ENCODE measurements around the gene ODAD2.
"Not testable (repeated sequence)": the region's sequence is repeated elsewhere in the genome, so short reads cannot be mapped to it uniquely, and the experiment has no call there.

ODAD2 gene, protein sequence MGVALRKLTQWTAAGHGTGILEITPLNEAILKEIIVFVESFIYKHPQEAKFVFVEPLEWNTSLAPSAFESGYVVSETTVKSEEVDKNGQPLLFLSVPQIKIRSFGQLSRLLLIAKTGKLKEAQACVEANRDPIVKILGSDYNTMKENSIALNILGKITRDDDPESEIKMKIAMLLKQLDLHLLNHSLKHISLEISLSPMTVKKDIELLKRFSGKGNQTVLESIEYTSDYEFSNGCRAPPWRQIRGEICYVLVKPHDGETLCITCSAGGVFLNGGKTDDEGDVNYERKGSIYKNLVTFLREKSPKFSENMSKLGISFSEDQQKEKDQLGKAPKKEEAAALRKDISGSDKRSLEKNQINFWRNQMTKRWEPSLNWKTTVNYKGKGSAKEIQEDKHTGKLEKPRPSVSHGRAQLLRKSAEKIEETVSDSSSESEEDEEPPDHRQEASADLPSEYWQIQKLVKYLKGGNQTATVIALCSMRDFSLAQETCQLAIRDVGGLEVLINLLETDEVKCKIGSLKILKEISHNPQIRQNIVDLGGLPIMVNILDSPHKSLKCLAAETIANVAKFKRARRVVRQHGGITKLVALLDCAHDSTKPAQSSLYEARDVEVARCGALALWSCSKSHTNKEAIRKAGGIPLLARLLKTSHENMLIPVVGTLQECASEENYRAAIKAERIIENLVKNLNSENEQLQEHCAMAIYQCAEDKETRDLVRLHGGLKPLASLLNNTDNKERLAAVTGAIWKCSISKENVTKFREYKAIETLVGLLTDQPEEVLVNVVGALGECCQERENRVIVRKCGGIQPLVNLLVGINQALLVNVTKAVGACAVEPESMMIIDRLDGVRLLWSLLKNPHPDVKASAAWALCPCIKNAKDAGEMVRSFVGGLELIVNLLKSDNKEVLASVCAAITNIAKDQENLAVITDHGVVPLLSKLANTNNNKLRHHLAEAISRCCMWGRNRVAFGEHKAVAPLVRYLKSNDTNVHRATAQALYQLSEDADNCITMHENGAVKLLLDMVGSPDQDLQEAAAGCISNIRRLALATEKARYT

DNA sequence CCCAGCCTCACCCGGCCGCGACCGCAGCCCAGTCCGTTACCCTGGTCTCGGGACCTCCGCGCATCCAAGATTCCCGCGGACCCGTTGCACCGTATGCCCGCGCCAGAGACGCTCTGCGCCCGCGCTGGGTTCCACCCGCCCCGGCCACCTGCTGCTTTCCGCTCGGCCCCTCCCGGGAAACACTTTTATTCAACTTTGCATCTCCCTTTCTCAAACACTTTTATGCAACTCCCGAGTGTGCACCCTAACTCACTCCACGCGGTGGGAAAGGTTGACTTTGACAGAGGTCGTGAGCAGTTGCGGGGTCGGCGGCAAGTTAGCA is at the start of gene ODAD2:
ODAD2 (minus strand) TSS at position 126 of the 322 bp plus-strand sequence. CDS start 3,937 bp downstream, outside the sequence.
- DNase-seq = no peak

DNA sequence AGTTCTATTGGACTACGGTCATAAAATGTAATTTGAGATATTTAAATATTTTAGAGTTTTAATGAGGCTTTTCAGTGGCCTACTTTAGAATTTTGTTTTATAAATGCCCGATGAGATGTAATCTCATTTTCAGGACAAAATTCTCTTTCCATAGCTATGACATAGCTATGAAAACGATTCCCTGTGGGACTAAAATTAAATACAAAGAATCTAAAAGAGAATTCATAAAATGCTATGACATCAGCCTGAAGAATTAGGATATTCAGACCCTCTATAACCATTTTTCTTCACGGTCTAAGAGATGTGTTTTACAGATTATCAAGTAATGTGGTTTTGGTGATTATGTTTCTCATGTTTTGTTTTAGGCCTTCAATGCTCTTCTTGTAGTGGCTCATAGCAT is 48.2 kb upstream of the ODAD2 start:
- no peak for DNase-seq

DNA sequence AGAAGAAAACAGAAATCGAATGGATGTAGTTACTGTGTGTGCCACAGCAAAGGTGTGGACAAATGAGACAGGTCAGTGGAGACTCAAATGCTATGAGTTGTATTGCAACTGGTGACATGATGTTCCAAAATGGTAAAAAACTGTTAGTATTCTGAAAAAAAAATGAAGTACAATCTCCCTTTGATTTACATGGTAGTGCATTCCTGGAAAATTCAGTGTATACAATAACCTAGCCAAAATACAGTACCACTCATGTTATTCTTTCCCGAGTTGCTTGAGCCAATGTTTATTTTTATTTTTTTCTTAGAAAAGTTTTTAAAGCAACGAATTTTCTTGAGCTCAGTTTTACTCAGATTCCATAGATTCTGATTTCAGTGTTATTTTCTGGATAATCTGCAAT is 47.7 kb upstream of the ODAD2 start:
- DNase-seq = no peak

DNA sequence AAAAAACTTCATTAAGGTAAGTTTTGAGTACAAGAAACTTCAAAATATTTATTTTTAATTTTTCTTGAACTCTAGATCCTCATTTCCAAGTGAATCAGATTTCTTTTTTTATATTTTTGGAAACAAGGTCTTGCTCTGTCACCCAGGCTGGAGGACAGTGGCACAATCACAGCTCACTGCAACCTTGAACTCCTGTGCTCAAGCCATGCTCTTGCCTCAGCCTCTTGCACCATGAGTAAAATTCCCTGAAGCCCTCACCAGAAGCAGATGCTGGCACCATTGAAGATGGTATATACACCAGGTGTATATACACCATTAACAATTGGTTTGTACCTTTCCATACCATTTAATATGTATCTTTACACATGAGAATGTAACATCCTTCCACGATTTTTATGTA is 45.1 kb upstream of the ODAD2 start:
- DNase-seq = no peak

DNA sequence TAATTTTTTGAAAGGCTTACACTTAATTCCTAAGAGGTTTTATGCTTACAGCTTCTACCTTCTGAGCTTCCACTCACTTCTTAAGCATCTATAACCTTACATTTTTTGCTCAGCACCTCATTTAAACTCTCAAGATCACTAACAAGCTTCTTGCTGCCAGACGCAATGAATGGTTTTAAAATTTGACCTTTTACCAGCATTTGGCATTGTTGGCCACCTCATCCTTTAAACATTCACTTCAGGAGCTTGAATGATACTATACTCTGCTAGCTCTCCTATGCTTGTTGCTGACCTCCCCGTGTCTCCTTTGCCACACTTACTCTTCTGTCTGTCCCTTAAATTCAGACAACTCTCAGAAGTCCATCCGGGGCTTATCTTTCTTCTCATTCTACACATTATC is 37.7 kb upstream of the ODAD2 start:
- no peak for DNase-seq

DNA sequence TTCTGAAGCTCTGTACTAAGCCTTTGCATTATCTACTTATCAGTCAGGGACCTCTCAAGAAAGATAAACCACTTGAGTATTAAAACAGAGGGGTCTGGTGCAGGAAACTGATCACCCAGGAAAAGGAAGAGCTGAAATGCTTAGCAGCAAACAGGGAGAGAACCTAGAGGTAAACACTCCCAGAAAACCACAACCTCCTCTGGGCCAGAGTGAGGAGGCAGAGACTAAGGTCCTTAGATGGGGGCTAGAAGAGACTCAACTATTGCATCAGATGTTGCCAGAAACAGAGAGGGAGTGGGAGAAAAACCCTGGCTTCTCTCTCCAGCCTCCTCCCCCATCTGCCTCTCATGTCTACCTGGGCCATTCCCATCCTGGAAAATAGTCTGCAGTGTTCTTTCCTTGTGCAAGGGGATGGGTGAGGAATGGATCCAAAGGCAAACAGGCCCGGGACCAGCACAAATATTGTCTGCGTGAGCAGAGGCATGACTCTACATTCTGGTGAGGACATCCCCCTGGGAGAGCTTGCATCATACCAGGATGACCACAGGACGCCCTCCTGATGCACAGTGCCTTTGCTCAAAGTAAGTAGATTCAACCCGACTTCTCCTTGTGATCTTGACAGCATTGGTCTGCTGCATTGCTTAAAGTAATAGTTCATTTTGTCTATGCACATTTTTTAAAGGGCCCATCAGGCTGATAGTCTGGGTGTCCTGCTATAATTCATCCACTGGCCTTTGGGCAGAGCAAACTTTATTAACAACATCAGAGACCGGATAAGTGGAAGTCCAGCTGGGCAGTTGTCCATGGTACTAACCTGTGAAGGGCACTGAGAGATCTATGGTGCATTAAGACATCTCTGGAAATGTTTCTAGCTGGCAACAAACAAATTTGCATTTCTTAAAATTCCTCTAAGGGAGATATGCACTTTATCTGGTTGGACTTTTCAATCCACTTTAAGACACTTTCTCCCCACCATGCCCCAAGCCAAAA is 22.4 kb upstream of the ODAD2 start:
- no peak for DNase-seq

DNA sequence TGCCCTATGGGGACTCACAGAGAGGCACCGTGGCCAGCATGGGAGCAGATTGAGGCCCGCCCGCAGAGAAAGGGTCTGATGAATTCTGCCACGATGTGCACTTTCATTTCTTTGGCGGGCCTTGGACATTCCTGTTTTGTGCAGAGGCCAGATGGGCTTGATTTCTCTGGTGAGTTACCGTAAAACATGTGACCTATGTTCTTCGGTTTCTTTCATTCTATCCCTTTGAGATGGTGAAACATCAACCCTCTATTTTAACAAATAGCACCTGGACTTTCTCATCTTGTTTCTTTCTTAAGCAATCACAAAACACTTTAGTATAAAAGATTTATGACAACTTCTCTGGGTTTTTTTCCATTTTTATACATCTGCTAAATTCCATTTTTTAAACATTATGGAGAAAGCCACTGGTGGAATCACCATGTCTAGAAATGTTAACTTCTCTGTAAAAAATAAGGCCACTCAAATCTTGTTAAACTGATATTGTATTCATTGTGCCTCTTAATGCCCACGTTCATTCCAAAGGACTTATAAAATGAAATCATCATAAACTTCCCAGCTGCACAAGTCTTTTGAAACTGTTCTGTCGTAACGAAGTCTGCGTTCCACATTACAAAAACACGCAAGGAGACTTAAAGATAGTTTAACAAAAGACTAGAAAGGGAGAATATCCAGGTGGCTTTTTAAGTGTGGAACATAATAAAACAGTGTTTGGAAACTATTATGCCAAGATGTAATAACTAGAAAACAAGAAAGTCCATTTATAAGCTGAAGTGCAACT is 21.4 kb upstream of the ODAD2 start:
- DNase-seq = no peak

DNA sequence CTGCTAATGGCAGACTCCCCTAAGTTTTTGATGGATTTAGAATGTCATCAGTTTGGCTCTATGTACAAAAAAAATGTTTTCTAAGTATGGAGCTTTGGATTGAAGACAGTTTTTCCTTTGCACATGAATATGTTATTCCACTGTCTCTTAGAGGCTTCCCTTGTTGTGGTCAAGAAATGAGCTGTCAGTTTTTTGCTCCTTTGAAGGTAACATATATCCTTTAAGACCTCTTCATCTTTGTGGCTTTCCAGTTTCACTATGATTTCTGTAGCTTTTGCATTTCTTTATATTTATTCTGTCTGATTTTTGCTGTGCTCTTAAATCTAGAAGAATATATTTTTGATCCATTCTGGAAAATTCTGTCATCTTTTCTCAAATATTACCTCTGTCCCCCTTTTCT is 15.8 kb upstream of the ODAD2 start:
- no peak for DNase-seq

DNA sequence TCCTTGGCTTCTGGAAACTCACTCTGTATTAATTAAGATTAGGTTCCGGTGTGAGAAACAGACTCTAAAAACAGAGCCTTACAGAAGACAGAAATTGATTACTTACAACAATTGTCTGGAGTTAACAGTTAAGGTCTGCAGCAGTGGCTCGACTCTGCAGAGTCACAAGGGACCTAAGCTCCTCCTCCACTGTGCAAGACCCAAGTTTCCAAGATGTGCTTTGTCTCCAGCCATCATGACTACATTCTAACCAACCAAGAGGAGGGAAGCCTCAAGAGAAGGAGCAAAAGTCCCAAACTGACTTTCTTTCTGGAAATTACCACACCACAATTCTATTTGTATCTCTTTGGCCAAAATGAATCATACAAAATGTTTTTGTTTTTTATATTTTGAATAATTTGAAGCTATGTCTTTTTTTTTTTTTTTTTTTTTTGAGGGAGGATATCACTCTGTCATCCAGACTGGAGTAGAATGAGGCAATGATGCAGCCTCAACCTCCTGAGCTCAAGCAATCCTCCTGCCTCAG is 14.2 kb upstream of the ODAD2 start:
- no peak for DNase-seq

DNA sequence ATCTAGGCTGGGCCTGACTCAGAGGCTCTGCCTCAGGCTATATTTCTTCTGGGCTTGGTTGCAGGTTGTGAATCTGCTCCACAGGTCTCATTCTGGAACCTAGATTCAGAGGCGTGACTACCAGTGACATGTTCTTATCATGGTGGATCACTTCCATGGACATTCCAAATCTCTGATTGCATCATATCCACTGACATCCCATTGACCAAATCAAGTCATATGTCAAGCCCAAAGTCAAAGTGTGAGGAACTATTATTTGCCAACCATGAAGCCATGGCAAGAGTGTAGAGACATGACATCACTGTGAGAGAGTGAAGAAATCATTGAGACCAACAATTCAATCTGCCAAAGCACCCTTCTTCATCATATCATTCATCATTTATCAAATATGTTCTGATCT is 11.9 kb upstream of the ODAD2 start:
- no peak for DNase-seq

DNA sequence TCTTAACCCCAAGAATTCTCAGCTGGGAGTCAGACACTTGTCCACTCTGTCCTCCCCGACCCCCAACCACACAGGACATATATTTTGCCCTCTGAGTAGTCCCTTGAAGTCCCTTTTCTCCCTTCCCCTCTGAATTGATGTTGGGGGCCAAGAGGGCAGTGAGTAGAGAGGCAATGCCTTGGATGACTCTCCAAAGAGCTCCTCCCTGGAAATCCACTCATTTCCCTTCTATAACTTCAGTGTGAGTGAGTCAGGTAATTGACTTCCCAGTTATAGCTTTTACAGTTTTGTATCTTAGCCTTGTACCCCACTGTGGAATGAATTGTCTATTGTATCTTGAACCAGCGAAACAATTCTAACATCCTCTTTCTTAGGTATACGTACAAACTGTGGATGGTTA is 9.2 kb upstream of the ODAD2 start:
- no peak for DNase-seq

DNA sequence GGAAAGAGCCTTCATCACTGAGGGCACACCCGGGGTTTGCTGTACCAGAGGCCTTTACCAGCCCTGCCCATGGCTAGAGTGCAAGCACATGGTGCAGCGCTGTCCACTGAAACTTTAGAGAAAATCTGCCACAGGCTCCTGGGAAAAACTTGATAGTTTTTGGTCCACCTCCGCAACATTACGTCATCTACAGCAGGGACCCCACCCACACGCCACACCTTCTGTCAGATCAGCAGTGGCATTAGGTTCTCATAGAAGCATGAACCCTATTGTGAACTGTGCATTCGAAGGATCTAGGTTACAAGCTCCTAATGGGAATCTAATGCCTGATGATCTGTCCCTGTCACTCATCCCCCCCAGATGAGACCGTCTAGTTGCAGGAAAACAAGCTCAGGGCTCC is 2.5 kb upstream of the ODAD2 start:
- DNase-seq = no peak

DNA sequence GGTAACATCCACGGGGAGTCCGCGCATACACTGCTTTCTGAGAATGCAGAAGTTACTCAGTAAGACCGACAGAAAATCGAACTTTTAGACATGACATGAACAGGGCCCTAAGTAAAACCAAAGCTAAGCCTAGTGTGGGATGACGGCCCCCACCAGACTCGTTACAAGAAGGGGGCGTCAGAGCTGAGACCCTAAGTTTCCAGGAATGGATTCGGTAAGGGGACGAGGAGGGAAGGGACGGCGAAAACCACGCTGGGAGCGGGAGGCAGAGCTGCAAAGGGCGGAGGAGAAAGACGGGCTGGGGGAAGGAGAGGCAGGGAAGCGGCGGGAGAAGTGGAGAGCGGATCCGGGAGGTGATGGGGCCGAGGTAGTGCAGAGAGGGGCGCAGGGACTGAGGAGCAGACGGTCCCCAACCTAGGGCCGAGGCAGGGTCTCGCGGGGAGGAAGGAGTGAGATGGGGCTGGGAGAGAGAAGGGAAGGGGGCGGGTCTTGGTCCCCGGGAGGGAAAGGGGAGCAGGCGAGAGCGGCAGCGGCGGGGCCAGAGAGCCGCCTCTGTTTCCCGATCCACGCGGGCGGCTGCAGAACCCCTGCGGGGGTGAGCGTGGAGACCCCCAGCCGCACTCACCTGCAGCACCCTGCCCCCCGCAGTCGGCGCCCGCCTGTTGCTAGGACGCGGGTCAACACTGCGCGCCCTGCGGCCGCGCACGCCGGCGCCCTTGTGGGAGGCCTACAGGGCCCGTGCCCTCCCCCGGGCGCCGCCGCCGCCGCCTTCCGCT is 513 bp downstream of the ODAD2 start:
- peak in 1 of 2 experiments; percentile 32 for DNase-seq

DNA sequence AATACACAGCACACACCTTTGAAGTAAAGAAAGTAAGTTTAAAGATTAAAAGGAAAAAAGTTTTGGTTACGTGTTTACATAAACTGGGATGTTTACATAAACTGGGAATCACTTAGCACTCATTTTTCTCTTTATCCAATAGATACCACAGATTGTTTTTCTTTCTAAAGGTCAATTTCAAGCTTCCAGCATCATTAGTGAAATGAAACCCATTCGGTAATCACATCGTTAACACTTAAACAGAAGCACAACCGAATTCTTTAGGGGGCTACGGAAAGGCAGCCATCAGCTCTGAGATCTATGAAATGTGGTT is 1.1 kb downstream of the ODAD2 start:
- no peak for DNase-seq

DNA sequence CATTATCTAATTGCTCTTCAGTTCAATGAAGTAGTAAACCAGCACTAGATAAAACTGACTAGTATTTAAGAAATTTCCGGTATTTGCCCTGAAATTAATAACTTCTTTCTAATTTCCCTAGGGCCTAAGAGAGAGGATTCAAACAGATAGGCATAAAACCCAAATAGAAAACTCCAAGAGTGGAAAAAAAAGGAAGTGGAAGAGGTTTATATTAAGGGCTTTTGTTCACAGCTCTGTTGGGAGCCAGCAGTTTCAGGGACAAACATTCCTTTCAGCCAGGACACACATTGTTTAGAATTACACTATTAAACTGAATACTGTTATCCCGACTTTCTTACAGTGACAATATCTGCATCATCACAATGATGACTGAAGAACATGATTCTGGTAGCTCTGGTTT is 3.6 kb downstream of the ODAD2 start:
- no peak for DNase-seq

DNA sequence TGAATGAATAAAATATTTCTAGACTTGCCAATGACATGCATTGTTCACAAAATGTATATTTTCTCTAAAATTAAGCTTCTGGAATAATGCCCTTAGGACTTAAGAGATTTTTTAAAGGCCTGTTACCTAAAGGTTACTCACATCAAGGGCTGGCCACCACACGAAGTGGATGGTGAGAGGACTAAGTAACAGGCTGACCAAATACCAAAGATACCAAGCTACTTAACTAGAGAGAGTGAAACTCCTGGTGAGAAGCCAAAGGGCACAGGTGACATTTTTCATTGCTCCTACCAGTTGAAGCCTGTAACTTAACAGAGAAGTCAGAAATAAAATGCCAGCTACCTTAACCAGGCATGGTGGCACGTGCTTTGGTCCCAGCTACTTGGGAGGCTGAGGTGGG is 9.5 kb downstream of the ODAD2 start:
- DNase-seq = not testable (repeated sequence)

DNA sequence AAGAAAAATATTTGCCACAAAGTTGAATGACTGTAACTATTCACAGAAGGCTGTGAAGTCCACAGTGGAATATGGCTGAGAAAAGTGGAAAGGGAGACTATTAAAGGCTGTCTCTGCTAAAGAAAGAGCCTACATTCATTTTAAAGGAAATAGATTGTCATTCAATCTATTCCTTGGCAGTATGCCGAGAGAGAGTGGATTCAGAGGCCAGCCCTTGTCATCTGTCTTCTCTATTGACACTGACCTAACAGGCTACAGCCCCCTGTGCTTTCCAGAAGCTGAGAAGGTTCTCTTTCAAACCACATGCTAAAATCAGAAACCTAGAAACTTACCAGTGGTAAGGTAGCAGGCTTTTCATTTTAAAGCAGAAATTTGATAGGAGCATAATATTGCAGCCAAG is 12.1 kb downstream of the ODAD2 start:
- peak in 1 of 2 experiments; percentile 17 for DNase-seq

DNA sequence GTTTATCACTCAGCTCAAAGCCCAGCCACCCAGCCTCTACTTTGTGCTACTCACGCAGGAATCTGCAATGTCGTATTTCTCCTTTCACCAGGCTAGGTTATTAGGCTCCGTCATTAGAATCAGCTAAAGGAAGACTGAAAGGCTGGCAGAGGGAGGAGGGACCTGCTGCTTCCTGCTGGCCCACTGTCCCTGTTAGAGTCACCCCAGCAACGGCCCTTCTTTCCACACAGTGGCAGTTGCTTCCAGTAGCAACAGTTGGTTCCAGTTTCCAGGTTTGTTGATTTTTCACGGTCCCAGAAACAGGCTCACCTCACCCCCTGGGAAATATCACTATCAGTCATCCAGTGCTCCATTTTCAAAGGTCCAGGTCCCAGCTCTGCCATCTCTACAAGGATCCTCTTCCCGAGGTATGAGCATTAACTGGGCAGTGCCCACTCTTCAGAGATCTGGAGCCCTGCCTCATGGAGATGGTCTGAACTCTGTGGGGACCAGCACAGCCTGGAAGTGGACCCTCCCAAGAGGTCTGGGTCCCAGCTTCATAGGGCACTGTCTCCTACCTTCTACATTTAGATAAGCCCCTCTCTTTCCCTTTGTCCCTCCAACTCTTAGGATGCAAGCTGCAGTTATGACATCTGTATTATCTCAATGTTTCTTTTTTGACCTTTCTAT is 15.9 kb downstream of the ODAD2 start:
- DNase-seq = no peak

DNA sequence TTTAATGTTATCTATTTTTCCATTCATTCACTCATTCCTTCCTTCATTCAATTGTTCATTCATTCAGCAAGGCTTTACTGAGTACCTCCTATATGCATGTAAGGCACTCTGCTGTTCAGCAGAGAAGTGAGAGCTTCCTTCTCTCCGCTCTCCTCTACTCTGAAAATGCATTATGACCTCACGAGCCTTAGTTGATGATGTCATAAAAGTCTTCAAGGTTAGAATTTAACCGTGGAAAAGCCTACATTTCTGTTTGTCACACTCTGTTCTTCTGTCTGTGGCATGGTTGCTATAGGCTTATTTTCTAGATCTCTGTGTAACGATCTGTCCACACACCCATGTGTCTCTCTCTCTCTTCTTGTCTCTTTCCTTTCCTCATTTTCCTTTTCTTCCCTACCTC is 17.1 kb downstream of the ODAD2 start:
- no peak for DNase-seq

DNA sequence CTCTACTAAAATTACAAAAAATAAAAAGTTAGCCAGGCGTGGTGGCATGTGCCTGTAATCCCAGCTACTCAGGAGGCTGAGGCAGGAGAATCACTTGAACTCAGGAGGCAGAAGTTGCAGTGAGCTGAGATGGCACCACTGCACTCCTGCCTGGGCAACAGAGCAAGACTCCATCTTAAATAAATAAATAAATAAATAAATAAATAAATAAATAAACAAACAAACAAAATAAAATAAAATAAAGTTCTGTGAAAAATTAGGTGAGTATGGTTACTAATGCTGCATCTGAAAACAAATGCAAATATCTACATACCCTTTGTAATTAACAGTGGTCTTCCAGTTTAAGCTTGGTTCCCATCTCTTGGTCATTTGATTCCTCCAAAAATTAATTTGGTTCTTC is 28.1 kb downstream of the ODAD2 start:
- DNase-seq = not testable (repeated sequence)

All from NCI-H2081 (cell line).